GM18499 (cell line): ENCODE data around the gene ZNF438.

Experiments
- ATAC-seq: cut with Tn5 transposase; IDR thresholded peaks from one replicate; pipeline ENCODE4 v1.9.1; 2021; ENCODE audit warnings: moderate number of reproducible peaks; ENCODE audit not compliant: insufficient read depth, unreplicated experiment

ZNF438 gene

DNA sequence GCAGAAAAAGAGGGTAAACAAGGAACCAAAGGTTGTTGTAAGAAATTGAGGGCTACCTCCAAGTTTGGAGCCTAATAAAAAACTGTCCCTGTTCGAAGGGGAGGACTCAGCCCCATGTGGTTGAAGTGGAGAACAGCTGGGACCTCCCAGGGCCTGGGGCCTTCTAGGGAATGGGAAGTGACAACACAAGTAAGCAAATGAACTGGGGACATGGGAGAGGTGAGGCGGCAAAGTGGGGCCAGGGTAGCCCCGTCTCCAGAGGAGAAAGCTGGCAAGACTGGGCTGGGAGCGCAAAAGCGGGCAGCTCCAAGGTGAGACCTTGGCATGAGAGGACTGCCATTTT, 198.1 kb downstream of the ZNF438 start:
- ATAC-seq, result no peak

- no peak for ATAC-seq
Observed at GRCh38 chr10:30832749-30833627, 198.7 kb downstream of the ZNF438 start.

- ATAC-seq, result no peak
Observed at GRCh38 chr10:30832001-30832748, 199.5 kb downstream of the ZNF438 start.

- no peak for ATAC-seq
Observed at GRCh38 chr10:30831426-30831825, 200.2 kb downstream of the ZNF438 start.

- ATAC-seq, result no peak
Observed at GRCh38 chr10:30830315-30831230, 201.1 kb downstream of the ZNF438 start.

GRCh38 chr10:30829901-30830300, 201.8 kb downstream of the ZNF438 start:
- ATAC-seq, result no peak

DNA sequence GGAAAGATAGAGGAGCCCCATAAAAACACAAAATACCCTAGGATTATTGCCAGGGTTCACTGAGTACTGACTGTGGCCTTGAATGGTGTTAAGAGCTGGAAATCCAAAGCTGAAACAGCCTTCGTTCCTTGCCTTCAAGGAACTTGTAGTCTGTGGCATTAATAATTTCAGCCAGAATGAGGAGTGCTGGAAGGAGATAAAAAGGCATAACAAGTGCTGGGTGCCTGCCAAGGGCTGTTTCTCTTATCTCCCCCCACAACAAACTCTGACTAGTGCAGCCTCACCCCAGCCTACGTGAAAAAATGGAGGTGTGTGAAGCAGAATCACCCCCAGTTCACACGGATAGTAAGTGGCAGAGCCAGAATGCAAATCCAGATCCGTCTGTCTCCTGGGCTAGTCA, 203.0 kb downstream of the ZNF438 start:
- ATAC-seq, result no peak

DNA sequence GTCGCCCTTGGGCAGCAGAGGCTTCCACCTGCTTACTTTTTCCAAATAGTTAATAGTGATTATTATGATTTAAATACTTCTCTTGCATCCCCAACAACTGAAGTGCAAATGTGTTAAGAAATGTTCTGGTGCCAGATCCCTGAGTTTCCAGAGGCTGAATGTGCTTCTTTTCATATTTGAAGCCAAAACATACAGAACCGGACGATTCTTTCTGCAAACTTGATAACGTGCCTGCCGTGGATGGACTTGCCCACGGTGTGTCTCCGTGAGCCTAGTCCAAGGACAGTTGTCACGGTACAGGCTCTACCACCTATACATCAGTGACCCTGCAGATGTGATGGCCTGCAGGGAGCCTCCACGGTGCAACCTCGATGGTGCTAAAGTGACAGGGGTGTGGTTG, 203.5 kb downstream of the ZNF438 start:
- no peak for ATAC-seq

DNA sequence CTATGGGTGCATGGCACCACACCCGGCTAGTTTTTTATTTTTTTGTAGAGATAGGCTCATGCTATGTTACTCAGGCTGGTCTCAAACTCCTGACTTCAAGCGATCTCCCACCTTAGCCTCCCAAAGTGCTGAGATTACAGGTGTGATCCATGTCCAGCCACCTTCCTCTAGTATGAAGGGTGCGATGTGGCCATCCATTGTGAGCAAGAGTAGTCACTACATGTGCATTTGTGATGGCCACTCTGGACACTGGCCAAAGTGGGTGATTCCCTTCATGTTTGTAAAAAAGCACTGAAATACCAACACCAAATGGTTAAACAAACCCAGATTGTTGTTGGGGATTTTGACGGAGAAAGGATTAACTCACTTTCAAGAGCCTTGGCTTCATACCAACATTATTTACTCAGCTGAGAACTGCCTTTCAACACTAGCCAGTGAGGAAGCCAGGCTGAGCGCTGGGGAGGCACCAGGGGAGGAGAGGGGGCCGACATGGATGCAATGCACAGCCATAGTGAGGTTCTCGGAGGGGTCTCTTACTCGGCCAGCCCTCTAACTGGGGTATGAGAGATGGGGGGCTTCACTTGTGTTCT, 204.0 kb downstream of the ZNF438 start:
- ATAC-seq, result no peak

- ATAC-seq, result no peak
Observed at GRCh38 chr10:30826679-30827078, 205.0 kb downstream of the ZNF438 start.

- no peak for ATAC-seq
Observed at GRCh38 chr10:30825495-30825894, 206.2 kb downstream of the ZNF438 start.

GRCh38 chr10:30825022-30825421, 206.6 kb downstream of the ZNF438 start:
- ATAC-seq, result no peak

DNA sequence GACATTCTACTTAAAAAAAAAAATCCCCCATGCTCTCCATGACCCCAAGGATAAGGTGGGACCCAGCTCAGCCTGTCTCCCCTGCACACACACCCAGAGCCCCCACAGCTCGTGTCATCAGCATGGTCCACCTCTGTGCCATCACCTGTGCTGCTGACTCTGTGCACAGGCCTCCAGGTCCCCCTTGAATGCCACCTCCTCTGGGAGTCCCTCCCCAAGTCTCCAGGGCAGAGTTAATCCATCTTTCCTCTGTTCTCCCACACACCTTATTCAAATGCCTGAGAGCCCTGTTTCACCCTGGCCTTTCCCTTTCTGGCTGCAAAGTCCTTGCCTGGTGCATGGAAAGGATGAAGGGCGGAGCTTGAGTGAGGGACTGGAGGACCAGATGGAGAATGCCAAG, 208.0 kb downstream of the ZNF438 start:
- no peak for ATAC-seq

GRCh38 chr10:30822693-30823465, 208.8 kb downstream of the ZNF438 start:
- no peak for ATAC-seq

DNA sequence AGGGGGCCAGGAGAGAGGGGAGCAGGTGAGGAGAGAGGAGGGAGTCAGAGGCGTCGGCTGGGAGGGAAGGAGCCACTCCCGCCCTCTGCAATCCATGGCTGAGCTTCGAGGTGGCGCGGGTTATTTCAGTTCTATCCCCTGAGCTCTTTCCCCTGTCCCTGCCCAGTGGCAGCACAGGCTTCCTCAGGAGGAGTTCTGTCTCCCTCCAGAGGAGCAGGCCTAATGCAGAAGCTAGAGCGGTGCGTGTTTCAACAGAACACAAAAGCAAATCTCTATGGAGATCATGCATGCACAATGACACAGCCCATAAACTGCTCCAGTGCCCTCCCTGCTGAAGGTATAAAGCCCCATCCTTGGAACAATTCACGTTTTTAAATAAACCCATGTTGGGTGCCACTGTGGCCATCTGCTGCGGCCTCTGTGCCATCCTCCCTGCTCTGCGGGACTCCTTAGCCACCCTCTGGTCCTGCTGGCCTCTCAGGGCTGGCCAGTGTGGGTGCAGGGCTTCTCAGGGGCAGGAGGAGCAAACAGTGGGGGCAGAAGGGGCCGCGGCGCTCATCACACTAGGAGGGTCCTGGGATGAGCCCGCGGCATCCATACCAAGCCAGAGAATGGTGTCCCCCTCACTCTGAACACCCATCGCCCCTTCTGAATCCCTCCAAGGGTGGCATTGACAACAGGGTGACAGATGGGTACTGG, 209.5 kb downstream of the ZNF438 start:
- no peak for ATAC-seq

- no peak for ATAC-seq
Observed at GRCh38 chr10:30821261-30821993, 210.2 kb downstream of the ZNF438 start.

GRCh38 chr10:30820261-30820991, 211.2 kb downstream of the ZNF438 start:
- no peak for ATAC-seq
